Measurements from ENCODE around the gene ANO4. TPM values are rescaled to one million over a fixed set of nuclear protein-coding genes. Genes with fewer than 3 reads are reported as not detected.

Gene ANO4
- total and polyA plus RNA-seq, 9 donors: 1.8 to 13.1 (median 5.6) TPM

DNA sequence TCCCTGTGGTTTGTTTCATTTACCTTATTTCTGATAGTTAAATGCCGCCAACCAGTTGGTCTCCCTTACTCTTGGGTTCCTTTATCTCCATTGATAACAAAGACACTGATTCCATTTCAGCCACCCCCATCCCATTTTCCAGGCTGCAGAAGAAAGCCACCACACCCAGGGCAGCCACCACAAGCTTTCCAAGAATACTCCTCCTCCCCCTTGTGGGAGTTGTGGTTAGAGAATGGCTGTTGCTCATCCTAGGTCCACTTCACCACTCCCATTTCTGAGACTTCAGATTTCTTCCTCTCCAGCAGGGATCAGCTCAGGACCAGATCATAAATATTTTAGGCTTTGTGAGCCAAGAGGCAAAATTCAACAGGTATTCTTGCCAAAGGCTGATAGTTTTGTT lies 73.9 kb downstream of the ANO4 start:
- Histone ChIP-seq H3K36me3 (no peaks in the 10 kb centered on the region), H3K4me1 (ENCODE audit: insufficient read depth) (no peaks in the 10 kb centered on the region), H3K27me3 (no peaks in the 10 kb centered on the region), H3K9me3 (no peaks in the 10 kb centered on the region), H3K4me3 (no peak overlapping the region), H3K27ac (no peak overlapping the region)
- intact Hi-C loops (cut with DNase I): no loop called here
- WGBS, 3 donors: 80 to 83% (median 80%) methylated on average over 1 of the region's 1 CpG
- TF ChIP-seq, protein P1, sequence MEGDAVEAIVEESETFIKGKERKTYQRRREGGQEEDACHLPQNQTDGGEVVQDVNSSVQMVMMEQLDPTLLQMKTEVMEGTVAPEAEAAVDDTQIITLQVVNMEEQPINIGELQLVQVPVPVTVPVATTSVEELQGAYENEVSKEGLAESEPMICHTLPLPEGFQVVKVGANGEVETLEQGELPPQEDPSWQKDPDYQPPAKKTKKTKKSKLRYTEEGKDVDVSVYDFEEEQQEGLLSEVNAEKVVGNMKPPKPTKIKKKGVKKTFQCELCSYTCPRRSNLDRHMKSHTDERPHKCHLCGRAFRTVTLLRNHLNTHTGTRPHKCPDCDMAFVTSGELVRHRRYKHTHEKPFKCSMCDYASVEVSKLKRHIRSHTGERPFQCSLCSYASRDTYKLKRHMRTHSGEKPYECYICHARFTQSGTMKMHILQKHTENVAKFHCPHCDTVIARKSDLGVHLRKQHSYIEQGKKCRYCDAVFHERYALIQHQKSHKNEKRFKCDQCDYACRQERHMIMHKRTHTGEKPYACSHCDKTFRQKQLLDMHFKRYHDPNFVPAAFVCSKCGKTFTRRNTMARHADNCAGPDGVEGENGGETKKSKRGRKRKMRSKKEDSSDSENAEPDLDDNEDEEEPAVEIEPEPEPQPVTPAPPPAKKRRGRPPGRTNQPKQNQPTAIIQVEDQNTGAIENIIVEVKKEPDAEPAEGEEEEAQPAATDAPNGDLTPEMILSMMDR (IDR thresholded peaks at IDR 0.05): no peak
- TF ChIP-seq EP300 (IDR thresholded peaks at IDR 0.05) (no peak), POLR2A (IDR thresholded peaks at IDR 0.05) (no peak)
- DNase-seq: no peak

GRCh38 chr12:100871195-100871734 lies 76.7 kb downstream of the ANO4 start:
- Histone ChIP-seq H3K27me3 (no peaks in the 10 kb centered on the region), H3K27ac (no peak overlapping the region), H3K36me3 (no peaks in the 10 kb centered on the region), H3K4me1 (ENCODE audit: insufficient read depth) (no peaks in the 10 kb centered on the region), H3K4me3 (no peak overlapping the region), H3K9me3 (no peaks in the 10 kb centered on the region)
- TF ChIP-seq POLR2A (IDR thresholded peaks at IDR 0.05) (no peak), EP300 (IDR thresholded peaks at IDR 0.05) (no peak)
- TF ChIP-seq, protein P1 (IDR thresholded peaks at IDR 0.05): no peak
- no peak for DNase-seq
- intact Hi-C loops (cut with DNase I): no loop called here
- 82 to 88% (median 82%) methylated on average over 1 of the region's 1 CpG for WGBS, 3 donors

DNA sequence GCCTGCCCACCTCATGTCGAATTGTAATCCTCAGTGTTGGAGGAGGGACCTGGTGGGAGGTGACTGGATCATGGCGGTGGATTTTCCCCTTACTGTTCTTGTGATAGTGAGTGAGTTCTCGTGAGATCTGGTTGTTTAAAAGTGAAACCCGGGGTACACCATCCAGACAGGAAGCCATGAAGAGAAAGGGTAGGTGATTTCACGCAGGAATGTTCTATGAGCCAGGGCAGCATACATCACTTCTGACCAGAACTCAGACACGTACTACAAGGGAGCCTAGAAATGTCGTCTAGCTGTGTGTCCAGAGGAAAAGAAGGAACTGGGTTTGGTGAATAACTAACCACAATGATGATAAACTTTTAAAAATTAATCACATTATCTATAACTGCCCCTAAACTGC lies 80.6 kb downstream of the ANO4 start:
- intact Hi-C loops (cut with DNase I): no loop called here
- TF ChIP-seq POLR2A (IDR thresholded peaks at IDR 0.05) (no peak), EP300 (IDR thresholded peaks at IDR 0.05) (no peak)
- TF ChIP-seq, protein P1 (IDR thresholded peaks at IDR 0.05): no peak
- 83 to 90% (median 86%) methylated on average over 7 of the region's 7 CpGs for WGBS, 3 donors
- Histone ChIP-seq H3K27ac (no peak overlapping the region), H3K9me3 (no peaks in the 10 kb centered on the region), H3K36me3 (no peaks in the 10 kb centered on the region), H3K4me3 (no peak overlapping the region), H3K4me1 (ENCODE audit: insufficient read depth) (no peaks in the 10 kb centered on the region), H3K27me3 (no peaks in the 10 kb centered on the region)
- no peak for DNase-seq

DNA sequence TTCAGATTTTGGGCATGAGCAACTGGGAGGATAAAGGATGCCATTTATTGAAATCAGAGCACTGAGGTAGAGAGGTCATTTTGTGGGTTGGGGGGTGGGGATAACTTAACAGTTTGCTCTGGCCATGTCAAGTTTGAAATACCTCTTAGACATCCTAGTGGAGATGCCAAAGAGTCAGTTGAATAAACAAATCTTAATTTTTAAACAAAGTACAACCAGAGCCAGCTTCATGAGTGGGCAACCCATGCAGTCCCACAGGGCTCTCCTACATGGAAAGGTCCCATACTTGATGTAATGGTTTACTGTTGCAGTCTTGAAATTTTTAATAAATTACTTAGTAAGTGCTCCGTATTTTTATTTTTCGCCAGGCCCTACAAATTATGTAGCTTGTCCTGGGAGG lies 81.2 kb downstream of the ANO4 start:
- Histone ChIP-seq H3K4me3 (no peak overlapping the region), H3K27ac (no peak overlapping the region), H3K4me1 (ENCODE audit: insufficient read depth) (no peaks in the 10 kb centered on the region), H3K36me3 (no peaks in the 10 kb centered on the region), H3K27me3 (no peaks in the 10 kb centered on the region), H3K9me3 (no peaks in the 10 kb centered on the region)
- 88 to 97% (median 93%) methylated on average over 2 of the region's 2 CpGs for WGBS, 3 donors
- no peak for DNase-seq
- TF ChIP-seq POLR2A (IDR thresholded peaks at IDR 0.05) (no peak), EP300 (IDR thresholded peaks at IDR 0.05) (no peak)
- TF ChIP-seq, protein P1 (IDR thresholded peaks at IDR 0.05): no peak
- intact Hi-C loops (cut with DNase I): no loop called here

Measured in ovary (tissue), 9 donors.